ENCODE measurements around the gene DOCK6.
A peak's percentile ranks its signal among the peaks of the same experiment; 100 is the strongest.
"Not testable (repeated sequence)": the region's sequence is repeated elsewhere in the genome, so short reads cannot be mapped to it uniquely, and the experiment has no call there.

DOCK6 gene

DNA sequence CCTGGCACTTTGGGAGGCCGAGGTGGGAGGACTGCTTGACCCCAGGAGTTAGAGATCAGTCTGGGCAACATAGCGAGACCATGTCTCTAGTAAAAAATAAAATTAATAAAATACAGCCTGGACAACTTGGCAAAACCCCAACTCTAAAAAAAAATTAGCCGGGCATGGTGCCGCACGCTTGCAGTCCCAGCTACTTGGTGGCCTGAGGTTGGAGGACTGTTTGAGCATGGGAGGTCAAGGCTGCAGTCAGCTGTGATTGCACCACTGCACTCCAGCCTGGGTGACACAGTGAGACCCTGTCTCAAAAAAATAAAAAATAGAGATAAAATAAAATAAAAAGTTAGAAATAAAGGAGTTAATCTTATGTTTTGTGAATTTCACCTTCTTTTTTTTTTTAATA, 91.2 kb downstream of the DOCK6 start:
- no peak for DNase-seq

DNA sequence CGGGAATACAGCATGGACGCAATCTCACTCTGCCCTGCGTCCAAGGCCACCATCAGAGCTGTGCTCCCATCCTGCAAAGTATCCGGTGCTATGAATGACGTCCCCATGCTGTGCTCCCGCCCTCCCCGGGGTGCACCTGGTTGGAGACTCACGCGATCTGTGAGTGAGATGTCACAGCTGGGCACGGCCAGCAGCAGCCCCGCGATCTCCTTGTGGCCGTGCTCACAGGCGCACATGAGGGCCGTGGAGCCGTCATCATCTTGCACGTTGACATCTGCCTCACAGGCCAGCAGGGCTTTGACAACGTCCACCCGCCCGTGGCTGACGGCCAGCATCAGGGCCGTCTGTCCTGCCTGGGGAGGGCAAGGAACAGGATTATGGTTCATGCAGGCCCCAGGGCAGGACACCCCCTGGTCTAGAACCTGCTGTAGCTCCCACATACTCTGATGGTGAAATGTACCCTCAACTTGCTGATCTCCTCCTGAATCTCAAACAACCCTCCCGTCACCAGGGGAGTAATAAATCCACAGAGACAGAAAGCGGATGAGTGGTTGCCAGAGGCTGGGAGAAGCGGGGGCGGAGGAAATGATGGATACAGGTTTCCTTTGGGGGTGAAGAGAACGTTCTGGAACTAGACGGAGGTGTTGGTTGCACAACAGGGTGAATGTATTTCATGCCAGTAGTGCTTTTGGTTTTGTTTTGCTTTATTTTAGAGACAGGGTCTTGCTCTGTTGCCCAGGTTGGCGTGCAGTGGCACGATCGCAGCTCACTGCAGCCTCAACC, 92.2 kb downstream of the DOCK6 start:
- no peak for DNase-seq

DNA sequence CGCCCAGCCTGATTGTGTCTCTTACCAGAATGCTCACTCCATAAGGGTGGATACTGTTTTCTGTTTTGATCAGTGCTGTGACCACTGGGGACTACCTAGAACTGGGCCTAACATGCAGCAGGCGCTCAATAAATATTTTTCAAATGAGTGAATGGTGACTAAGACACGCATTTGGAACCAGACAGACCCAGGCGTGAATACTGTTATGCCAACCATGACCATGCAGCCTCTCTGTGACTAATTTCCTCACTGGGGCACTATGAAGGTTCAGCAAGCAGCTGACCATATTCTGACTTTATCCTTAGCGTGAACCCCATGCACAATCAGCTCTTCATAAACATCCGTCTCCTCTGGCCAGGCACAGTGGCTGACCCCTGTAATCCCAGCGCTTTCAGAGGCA, 93.8 kb downstream of the DOCK6 start:
- DNase-seq = no peak

DNA sequence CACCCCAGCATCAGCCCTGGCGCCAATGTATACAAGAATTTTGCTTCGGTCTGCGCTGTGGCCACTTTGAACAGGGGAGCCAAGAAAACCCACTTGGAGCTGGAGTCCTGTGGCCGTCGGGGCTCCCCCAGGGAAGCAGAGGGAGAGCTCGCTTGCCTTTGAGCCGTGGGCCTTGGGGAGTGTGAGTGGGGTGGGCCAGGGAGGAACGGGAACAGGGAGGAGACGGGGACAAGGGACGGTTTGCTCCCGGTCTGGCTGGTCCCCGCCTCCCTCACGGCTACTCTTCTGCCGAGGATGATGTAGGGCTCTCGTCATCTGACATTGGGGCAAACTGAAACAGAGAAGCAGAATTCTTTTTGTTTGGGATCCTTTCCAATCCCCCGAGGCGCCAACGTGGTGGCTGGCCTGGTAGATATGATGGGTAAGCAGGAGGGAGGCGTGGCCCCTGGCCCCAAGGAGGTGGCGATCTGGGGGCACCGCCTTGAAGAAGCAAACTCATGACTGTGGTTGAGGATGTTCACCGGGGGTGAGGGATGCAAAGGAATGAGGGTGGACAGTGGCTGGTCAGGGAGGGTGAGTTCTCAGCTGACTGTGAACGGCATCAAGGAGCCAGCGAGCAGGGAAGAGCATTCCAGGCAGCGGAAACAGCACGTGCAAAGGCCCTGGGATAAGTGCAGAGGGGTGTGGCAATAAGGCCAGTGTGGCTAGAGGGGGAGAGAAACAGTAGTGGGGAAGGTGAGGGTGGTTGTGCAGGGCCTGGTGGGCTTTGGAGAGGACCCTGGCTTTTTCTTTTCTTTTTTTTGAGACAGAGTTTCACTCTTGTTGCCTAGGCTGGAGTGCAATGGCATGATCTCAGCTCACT, 95.8 kb downstream of the DOCK6 start:
- DNase-seq = no peak

DNA sequence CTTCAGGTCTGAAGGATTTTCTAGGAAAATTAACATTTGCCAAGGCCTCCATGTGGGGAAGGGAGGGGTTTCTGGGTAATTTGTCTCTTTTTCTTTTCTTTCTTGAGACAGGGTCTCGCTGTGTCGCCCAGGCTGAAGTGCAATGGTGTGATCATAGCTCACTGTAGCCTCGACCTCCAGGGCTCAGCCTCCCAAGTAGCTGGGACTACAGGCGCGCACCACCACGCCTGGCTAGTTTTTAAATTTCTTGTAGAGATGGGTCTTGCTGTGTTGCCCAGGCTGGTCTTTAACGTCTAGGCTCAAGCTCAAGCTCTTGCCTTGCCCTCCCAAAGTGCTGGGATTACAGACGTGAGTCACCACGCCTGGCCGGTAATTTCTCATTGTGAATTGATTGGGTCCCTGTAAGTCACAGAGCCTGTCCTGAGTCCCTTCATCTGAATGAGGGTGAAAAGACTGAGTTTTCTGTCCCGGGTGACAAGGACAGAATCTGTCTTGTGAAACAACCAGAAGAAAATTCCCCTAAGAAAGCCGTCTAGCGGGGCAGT, 96.8 kb downstream of the DOCK6 start:
- no peak for DNase-seq

DNA sequence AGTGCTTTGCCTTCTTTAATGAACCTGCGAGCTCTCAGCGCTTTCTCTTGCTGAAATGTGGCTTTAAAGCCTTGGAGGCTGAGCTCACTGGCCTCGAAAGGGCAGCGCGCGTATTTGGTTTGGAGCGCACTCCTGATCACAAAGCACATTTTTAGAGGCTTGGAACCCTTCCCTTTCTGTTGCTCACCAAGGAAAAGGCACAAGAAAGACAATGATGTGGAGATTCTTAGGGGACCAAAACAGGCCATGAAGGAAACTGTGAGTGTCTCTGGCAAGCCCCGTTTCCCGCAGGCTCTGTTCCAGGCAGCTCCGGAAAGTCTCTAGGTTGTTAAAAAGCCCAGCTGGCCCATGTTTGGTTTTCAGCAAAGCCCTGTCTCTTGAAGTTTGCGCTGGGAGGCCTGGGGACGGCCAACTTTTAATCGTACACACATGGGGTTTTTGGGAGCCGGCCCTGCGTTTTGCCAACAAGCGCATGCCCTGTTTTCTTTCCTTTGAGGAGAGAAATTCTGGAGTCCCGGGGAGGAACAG, 97.4 kb downstream of the DOCK6 start:
- no peak for DNase-seq

DNA sequence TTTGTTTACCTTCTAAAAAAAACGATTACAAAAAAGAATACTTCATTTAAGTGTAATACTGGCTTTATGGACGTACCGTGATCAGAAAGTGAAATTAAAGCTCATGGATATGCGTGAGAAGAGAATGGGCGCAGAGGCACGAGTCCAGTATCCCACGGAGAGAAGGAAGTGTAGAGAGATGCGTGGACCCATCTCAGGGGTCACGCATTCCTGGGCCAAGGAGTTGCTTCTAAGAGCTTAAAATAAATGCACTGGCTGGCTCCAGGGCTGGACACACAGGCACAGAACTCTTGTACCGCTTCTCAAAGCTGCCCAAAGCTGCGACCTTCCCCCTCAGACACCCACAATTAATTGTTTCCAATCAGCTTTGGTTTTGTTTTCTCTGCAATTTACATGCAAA, 98.0 kb downstream of the DOCK6 start:
- no peak for DNase-seq

DNA sequence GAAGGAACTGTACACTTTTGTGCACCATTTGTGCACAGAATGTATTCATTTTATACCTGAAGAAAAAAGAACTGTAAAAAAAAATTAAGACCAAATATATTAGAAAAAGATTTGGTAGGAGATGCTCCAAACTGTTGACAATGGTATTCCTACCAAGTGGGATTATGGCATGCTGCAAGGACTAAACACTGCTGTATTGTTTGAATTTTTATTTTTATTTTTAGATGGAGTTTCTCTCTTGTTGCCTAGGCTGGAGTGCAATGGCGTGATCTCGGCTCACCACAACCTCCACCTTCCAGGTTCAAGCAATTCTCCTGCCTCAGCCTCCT, 101.9 kb downstream of the DOCK6 start:
- not testable (repeated sequence) for DNase-seq

DNA sequence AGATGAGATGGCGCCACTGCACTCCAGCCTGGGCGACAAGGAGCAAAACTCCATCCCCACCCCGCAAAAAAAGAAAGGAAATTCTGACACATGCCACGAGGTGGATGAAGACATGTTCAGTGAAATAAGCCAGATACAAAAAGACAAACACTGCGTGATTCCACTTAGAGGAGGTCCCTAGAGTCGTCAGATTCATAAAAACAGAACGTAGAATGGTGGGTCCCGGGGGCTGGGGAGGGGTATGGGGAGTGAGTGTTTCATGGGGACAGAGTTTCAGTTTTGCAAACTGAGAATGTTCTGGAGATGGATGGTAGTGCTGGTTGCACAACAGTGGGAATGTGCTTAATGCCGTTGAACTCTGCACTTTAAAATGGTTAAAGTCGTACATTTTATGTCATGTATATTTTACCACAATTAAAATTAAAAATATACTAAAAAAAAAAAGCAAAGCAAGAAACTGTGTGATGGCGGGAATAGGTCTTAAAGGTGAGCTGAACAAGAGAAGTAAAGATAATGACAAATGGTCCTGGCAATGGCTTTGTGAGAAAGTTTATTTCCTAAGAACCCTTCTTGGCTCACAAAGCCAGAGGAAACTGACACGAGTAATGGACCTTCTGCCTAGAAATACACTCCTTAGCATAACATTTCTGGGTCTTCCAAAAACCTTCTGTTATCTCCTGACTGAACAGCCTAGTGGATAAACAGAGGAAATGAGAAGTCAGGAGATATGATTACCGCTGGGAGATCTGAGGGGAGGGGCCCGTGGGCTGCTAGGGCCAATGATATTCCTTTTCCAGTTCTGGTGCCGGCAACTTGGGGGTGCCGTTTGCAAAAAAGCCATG, 102.5 kb downstream of the DOCK6 start:
- no peak for DNase-seq

DNA sequence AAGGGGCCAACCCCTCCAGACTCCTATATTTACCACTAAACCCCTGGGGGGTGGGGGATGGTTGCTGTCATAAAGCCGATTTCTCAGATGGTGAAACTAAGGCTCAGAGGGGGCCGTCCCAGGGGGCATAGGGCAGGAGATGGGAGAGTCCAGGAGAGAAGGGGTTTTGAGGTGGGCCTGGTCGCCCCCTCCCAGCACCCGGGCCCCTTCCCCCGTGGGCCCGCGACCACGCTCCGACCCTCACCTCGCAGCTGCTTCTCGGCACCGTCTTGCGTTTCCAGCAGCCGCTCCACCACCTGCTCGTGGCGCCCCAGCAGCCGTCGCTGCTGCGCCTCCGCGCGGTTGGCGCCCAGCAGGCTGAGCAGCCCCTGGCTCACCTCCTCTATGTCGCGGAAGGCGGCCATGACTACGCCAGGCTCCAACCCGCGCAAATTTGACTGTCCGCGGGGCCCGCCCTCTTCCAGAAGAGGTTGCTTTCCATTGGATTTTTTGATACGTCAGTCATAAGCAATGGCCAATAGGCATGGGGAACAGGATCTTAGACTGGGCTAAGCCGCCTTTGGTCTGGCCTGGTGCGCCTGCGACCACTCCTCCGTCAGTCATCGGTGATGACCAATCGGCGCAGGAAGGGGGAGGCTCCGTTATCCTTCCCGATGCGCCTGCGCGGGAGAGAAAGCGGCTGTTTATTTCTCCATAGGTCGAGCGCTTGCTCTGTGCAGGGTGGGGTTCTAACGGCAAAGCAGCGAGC, 106.8 kb downstream of the DOCK6 start, which contains the start of gene SPC24:
Gene SPC24, minus strand, starts transcription at position 410 of the 748 bp plus-strand sequence. Its CDS starts 6 bp downstream, at position 404.
- DNase-seq = peak; percentile 91 to 94

DNA sequence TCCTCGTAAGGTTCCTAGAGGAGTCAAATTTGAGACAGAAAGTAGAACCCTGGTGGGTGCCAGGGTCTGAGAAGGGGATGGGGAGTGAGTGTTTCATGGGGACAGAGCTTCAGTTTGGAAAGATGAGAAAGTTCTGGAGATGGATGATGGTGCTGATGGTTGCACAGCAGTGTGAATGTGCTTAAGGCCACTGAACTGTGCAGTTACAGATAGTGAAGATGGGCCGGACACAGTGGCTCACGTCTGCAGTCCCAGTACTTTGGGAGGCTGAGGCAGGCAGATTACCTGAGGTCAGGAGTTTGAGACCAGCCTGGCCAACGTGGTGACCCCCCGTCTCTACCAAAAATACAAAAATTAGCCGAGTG, 107.7 kb downstream of the DOCK6 start:
- no peak for DNase-seq

DNA sequence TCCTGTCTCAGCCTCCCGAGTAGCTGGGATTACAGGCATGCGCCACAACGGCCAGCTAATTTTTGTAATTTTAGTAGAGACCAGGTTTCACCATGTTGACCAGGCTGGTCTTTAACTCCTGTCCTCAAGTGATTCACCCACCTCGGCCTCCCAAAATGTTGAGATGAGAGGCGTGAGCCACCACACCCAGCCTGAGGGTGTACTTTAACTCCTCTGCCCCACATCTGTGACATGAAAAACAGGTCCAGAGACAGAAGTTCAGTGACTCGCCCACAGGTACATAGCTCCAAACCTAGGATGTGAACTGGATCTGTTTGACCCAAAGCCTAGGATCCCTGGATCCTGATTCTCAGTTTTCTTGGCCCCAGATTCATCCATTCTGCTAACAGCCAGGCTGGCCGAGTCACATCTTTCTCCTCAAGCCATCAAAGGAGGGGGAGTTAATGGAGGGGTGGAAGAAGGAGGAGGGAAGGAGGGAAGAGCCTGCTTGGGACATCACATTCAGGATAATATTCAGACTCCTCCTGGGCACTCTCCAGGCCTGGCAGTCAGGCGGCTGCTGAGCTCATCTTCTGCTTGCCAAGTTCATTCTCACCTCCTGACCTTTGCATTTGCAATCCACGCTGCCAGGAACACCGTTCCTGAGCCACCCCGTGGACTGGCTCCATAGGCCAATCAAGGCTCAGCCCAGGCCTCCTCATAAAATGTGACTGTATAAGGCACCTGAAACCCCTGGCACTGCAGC, 109.8 kb downstream of the DOCK6 start:
- no peak for DNase-seq

DNA sequence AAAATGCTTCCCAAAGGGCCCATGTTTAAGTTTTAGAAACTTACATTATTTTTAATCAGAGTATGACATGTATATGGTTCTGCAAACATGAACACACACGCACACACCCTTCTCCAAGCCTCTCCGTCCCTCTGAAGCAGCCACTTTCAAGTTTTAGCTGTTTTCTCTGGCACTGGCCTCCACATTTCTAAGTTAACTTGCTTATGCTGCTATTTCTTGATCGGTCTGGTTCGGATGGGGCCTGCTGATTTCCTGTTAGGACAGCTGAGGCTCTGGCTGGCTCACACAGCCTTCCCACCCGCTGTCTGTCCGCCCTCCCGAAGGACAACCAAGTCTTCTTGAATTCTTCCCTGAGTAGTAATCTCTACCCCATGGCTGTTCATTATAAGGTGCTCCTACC, 111.1 kb downstream of the DOCK6 start:
- DNase-seq = no peak

Measured in activated CD4-positive, alpha-beta T cell treated with anti-CD3 and anti-CD28 coated beads, Interleukin-2, amount 50 U/mL, for 48 hours (primary cell).